OCI-LY7 (cell line): Measurements from ENCODE around the gene MAOA.
"Not testable (repeated sequence)": the region's sequence is repeated elsewhere in the genome, so short reads cannot be mapped to it uniquely, and the experiment has no call there.

Source experiments
- EZH2phosphoT487 ChIP-seq: fragments of 200-600 bp; sonication (generic); IDR thresholded peaks from 2 replicates; pipeline ENCODE4 v1.6.1; 2018; ENCODE audit warnings: low read depth, borderline replicate concordance, mild to moderate bottlenecking, mixed run types, antibody characterized with exemption, low read length, moderate library complexity, mixed read lengths
- TF ChIP-seq, protein P1 (sequence below): fragments of 200-600 bp; sonication (generic); conservative IDR thresholded peaks from 2 replicates; pipeline ENCODE4 v1.5.1; 2014; ENCODE audit warnings: mild to moderate bottlenecking, antibody characterized with exemption, low read length, moderate library complexity, mixed read lengths

DNA sequence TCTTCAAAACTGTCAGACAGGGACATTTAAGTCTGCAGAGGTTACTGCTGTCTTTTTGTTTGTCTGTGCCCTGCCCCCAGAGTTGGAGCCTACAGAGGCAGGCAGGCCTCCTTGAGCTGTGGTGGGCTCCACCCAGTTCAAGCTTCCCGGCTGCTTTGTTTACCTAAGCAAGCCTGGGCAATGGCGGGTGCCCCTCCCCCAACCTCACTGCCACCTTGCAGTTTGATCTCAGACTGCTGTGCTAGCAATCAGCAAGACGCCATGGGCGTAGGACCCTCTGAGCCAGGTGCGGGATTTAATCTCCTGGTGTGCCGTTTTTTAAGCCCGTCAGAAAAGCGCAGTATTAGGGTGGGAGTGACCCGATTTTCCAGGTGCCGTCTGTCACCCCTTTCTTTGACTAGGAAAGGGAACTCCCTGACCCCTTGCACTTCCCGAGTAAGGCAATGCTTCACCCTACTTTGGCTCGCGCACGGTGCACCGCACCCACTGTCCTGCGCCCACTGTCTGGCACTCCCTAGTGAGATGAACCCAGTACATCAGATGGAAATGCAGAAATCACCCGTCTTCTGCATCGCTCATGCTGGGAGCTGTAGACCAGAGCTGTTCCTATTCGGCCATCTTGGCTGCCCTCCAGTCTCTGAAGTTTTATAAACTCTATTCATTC, 20.0 kb downstream of the MAOA start:
- TF ChIP-seq, protein P1, sequence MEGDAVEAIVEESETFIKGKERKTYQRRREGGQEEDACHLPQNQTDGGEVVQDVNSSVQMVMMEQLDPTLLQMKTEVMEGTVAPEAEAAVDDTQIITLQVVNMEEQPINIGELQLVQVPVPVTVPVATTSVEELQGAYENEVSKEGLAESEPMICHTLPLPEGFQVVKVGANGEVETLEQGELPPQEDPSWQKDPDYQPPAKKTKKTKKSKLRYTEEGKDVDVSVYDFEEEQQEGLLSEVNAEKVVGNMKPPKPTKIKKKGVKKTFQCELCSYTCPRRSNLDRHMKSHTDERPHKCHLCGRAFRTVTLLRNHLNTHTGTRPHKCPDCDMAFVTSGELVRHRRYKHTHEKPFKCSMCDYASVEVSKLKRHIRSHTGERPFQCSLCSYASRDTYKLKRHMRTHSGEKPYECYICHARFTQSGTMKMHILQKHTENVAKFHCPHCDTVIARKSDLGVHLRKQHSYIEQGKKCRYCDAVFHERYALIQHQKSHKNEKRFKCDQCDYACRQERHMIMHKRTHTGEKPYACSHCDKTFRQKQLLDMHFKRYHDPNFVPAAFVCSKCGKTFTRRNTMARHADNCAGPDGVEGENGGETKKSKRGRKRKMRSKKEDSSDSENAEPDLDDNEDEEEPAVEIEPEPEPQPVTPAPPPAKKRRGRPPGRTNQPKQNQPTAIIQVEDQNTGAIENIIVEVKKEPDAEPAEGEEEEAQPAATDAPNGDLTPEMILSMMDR, result not testable (repeated sequence)
- not testable (repeated sequence) for TF ChIP-seq EZH2phosphoT487
